Liver (tissue), 9 donors: Measurements from ENCODE around the gene BICDL1. TPM values are rescaled to one million over a fixed set of nuclear protein-coding genes. Genes with fewer than 3 reads are reported as not detected.

ENCODE experiments used
- DNase-seq: peaks from one replicate; pipeline ENCODE4 v3.0.0-alpha.2; 2017; ENCODE audit warnings: low spot score
- H3K27ac ChIP-seq, 2 donors: one replicate each; pipeline ENCODE4 v1.7.0; 2013; ENCODE audit warnings: inconsistent platforms in 2 of 2, low read length in 2 of 2, control low read depth in 1 of 2, low read depth in 1 of 2, mild to moderate bottlenecking in 1 of 2
- H3K27me3 ChIP-seq, 4 donors: one replicate each; pipeline versions ENCODE4 v1.6.1 to v1.7.0; 2013; ENCODE audit warnings: low read length in 3 of 4, inconsistent platforms in 1 of 4, mild to moderate bottlenecking in 1 of 4, moderate library complexity in 1 of 4; ENCODE audit not compliant: control insufficient read depth in 4 of 4, insufficient read depth in 4 of 4
- H3K36me3 ChIP-seq, 4 donors: one replicate each; pipeline versions ENCODE4 v1.6.1 to v1.7.0; 2013; ENCODE audit warnings: low read length in 3 of 4, mild to moderate bottlenecking in 3 of 4, low read depth in 1 of 4, moderate library complexity in 1 of 4; ENCODE audit not compliant: control insufficient read depth in 4 of 4, insufficient read depth in 3 of 4
- H3K4me1 ChIP-seq, 4 donors: one replicate each; pipeline versions ENCODE4 v1.6.1 to v1.7.0; 2013; ENCODE audit warnings: low read length in 3 of 4, mild to moderate bottlenecking in 3 of 4, moderate library complexity in 1 of 4; ENCODE audit not compliant: control insufficient read depth in 4 of 4, insufficient read depth in 4 of 4
- H3K4me3 ChIP-seq, 3 donors: one replicate each; pipeline versions ENCODE4 v1.6.1 to v1.7.0; 2013; ENCODE audit warnings: low read length in 3 of 3, control low read depth in 1 of 3, low read depth in 1 of 3, mild to moderate bottlenecking in 1 of 3
- H3K9ac ChIP-seq, 2 donors: one replicate each; pipeline ENCODE4 v1.7.0; 2013; ENCODE audit warnings: low read length in 2 of 2, mild to moderate bottlenecking in 2 of 2, moderate library complexity in 2 of 2, control low read depth in 1 of 2, low read depth in 1 of 2
- H3K9me3 ChIP-seq, 4 donors: one replicate each; pipeline versions ENCODE4 v1.6.1 to v1.7.0; 2013; ENCODE audit warnings: low read length in 3 of 4; ENCODE audit not compliant: control insufficient read depth in 4 of 4
- EGR1 ChIP-seq, 2 donors: IDR thresholded peaks; 2 replicates each; pipeline ENCODE4 v1.6.1; 2016 to 2018; ENCODE audit warnings: antibody characterized with exemption in 2 of 2, low read depth in 2 of 2
- FOXA1 ChIP-seq: IDR thresholded peaks from 2 replicates; pipeline ENCODE4 v1.6.1; 2016; ENCODE audit warnings: antibody characterized with exemption
- FOXA2 ChIP-seq: IDR thresholded peaks from 2 replicates; pipeline ENCODE4 v1.6.1; 2016; ENCODE audit warnings: antibody characterized with exemption
- GABPA ChIP-seq, 2 donors: IDR thresholded peaks in 1 of 2; conservative IDR thresholded peaks in 1 of 2; 2 replicates each; pipeline ENCODE4 v1.6.1; 2016; ENCODE audit warnings: antibody characterized with exemption in 2 of 2, mild to moderate bottlenecking in 1 of 2, moderate library complexity in 1 of 2
- HNF4A ChIP-seq, 2 donors: conservative IDR thresholded peaks; 2 replicates each; pipeline ENCODE4 v1.6.1; 2016; ENCODE audit warnings: antibody characterized with exemption in 2 of 2, mild to moderate bottlenecking in 2 of 2
- HNF4G ChIP-seq: IDR thresholded peaks from 2 replicates; pipeline ENCODE4 v1.6.1; 2016; ENCODE audit warnings: antibody characterized with exemption
- JUND ChIP-seq, 2 donors: IDR thresholded peaks; 2 replicates each; pipeline ENCODE4 v1.6.1; 2016; ENCODE audit warnings: antibody characterized with exemption in 2 of 2
- NR2F2 ChIP-seq: IDR thresholded peaks from 2 replicates; pipeline ENCODE4 v1.6.1; 2016; ENCODE audit warnings: antibody characterized with exemption
- RAD21 ChIP-seq, 2 donors: IDR thresholded peaks; 2 replicates each; pipeline ENCODE4 v1.6.1; 2016; ENCODE audit warnings: antibody characterized with exemption in 2 of 2, mild to moderate bottlenecking in 2 of 2
- RXRA ChIP-seq, 2 donors: IDR thresholded peaks; 2 replicates each; pipeline ENCODE4 v1.6.1; 2017 to 2018; ENCODE audit warnings: antibody characterized with exemption in 2 of 2, mild to moderate bottlenecking in 1 of 2
- SP1 ChIP-seq: IDR thresholded peaks from 2 replicates; pipeline ENCODE4 v1.6.1; 2018; ENCODE audit warnings: antibody characterized with exemption, mild to moderate bottlenecking
- TAF1 ChIP-seq: conservative IDR thresholded peaks from 2 replicates; pipeline ENCODE4 v1.6.1; 2016; ENCODE audit warnings: antibody characterized with exemption, mild to moderate bottlenecking
- YY1 ChIP-seq: IDR thresholded peaks from 2 replicates; pipeline ENCODE4 v1.6.1; 2016; ENCODE audit warnings: antibody characterized with exemption, mild to moderate bottlenecking
- WGBS: extraction: QIAGEN DNeasy Blood & Tissue Kit; methylation state at CpG from one replicate; pipeline ENCODE4 v1.1.7; 2013; 5-methylcytosine and 5-hydroxymethylcytosine counted together
- polyA plus RNA-seq, 2 donors: library from polyadenylated mRNA; stranded (reverse) in 1 of 2; unstranded in 1 of 2; fragments of 200-250 nt in 1 of 2; fragments of >200 nt in 1 of 2; fragmentation: Nextera tagmentation in 1 of 2; extraction: Ambion mirVana in 1 of 2; gene quantifications; one replicate each; pipeline versions ENCODE4 v1.2.1 to v1.2.3, GENCODE V29; 2013 to 2015
- total RNA-seq, 2 donors: library from RNA; depleted of rRNA; stranded (reverse); fragments of >200 nt; gene quantifications; one replicate each; pipeline ENCODE4 v1.2.3, GENCODE V29; 2014
- TF ChIP-seq, protein P1 (sequence below): IDR thresholded peaks from 2 replicates; pipeline ENCODE4 v1.6.1; 2016; ENCODE audit warnings: antibody characterized with exemption
- TF ChIP-seq, protein P2 (sequence below): IDR thresholded peaks from 2 replicates; pipeline ENCODE4 v1.6.1; 2016; ENCODE audit warnings: antibody characterized with exemption, mild to moderate bottlenecking
- TF ChIP-seq, protein P3 (sequence below): IDR thresholded peaks from 2 replicates; pipeline ENCODE4 v1.6.1; 2016; ENCODE audit warnings: antibody characterized with exemption
- TF ChIP-seq, protein P4 (sequence below): IDR thresholded peaks from 2 replicates; pipeline ENCODE4 v1.6.1; 2016; ENCODE audit warnings: antibody characterized with exemption
- TF ChIP-seq, protein P5 (sequence below): fragments of 150-350 bp; IDR thresholded peaks from 2 replicates; pipeline ENCODE4 v1.5.1; 2017; ENCODE audit warnings: improper control_type of control experiment, low read depth, low read length; ENCODE audit not compliant: missing input control
- donor health status: healthy.
- donor health status: healthy.
- donor health status: healthy.
- donor health status: healthy.
- donor health status: healthy.

The BICDL1 gene
- total and polyA plus RNA-seq, 4 donors = 0.65 to 3.8 (median 2.3) TPM

DNA sequence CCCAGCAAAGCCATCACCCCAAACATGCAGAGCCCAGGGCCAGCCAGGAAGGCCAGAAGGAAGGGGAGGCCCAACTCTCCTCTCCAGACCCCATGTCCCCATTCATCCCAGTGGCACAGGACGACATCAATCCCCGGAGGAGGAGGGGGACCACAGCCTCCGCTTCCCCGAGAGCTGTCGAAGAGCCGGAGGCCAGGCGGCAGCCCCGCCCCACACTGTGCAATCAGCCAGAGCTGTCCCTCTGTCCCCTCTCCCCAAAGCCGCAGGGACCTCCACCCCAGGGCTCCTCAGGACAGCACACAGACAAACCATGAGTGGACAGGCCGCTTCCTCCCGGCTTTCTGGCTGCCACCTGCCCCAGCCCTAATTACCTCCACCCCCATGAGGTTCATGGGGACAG, 110.7 kb downstream of the BICDL1 start:
- Histone ChIP-seq H3K36me3 (peaks cover 12 to 43% (median 15%) of the 10 kb centered on the region in 4 donors), H3K9me3 (no peaks in the 10 kb centered on the region), H3K27me3 (no peaks in the 10 kb centered on the region), H3K27ac (no peak overlapping the region), H3K9ac (no peak overlapping the region), H3K4me3 (no peak overlapping the region), H3K4me1 (peaks cover 0 to 9% (median 3%) of the 10 kb centered on the region in 4 donors)
- WGBS = 97% methylated on average over 11 of the region's 11 CpGs
- TF ChIP-seq SP1 (no peak), EGR1 (IDR thresholded peaks at IDR 0.05; ENCODE audit: low read depth in 2 of 2) (no peak), HNF4A (conservative IDR thresholded peaks at IDR 0.05) (no peak), JUND (IDR thresholded peaks at IDR 0.05) (no peak), RAD21 (IDR thresholded peaks at IDR 0.05) (no peak), NR2F2 (no peak), RXRA (IDR thresholded peaks at IDR 0.05) (no peak), GABPA (IDR thresholded peaks at IDR 0.05 in 1 of 2, conservative IDR thresholded peaks at IDR 0.05 in 1 of 2) (no peak), FOXA1 (no peak), FOXA2 (no peak), HNF4G (no peak), YY1 (no peak), TAF1 (no peak)
- TF ChIP-seq, protein P1, sequence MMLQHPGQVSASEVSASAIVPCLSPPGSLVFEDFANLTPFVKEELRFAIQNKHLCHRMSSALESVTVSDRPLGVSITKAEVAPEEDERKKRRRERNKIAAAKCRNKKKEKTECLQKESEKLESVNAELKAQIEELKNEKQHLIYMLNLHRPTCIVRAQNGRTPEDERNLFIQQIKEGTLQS = no peak
- TF ChIP-seq, protein P2, sequence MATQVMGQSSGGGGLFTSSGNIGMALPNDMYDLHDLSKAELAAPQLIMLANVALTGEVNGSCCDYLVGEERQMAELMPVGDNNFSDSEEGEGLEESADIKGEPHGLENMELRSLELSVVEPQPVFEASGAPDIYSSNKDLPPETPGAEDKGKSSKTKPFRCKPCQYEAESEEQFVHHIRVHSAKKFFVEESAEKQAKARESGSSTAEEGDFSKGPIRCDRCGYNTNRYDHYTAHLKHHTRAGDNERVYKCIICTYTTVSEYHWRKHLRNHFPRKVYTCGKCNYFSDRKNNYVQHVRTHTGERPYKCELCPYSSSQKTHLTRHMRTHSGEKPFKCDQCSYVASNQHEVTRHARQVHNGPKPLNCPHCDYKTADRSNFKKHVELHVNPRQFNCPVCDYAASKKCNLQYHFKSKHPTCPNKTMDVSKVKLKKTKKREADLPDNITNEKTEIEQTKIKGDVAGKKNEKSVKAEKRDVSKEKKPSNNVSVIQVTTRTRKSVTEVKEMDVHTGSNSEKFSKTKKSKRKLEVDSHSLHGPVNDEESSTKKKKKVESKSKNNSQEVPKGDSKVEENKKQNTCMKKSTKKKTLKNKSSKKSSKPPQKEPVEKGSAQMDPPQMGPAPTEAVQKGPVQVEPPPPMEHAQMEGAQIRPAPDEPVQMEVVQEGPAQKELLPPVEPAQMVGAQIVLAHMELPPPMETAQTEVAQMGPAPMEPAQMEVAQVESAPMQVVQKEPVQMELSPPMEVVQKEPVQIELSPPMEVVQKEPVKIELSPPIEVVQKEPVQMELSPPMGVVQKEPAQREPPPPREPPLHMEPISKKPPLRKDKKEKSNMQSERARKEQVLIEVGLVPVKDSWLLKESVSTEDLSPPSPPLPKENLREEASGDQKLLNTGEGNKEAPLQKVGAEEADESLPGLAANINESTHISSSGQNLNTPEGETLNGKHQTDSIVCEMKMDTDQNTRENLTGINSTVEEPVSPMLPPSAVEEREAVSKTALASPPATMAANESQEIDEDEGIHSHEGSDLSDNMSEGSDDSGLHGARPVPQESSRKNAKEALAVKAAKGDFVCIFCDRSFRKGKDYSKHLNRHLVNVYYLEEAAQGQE = no peak
- TF ChIP-seq, protein P3, sequence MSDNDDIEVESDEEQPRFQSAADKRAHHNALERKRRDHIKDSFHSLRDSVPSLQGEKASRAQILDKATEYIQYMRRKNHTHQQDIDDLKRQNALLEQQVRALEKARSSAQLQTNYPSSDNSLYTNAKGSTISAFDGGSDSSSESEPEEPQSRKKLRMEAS = no peak
- TF ChIP-seq, protein P4, sequence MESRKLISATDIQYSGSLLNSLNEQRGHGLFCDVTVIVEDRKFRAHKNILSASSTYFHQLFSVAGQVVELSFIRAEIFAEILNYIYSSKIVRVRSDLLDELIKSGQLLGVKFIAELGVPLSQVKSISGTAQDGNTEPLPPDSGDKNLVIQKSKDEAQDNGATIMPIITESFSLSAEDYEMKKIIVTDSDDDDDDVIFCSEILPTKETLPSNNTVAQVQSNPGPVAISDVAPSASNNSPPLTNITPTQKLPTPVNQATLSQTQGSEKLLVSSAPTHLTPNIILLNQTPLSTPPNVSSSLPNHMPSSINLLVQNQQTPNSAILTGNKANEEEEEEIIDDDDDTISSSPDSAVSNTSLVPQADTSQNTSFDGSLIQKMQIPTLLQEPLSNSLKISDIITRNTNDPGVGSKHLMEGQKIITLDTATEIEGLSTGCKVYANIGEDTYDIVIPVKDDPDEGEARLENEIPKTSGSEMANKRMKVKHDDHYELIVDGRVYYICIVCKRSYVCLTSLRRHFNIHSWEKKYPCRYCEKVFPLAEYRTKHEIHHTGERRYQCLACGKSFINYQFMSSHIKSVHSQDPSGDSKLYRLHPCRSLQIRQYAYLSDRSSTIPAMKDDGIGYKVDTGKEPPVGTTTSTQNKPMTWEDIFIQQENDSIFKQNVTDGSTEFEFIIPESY = no peak
- TF ChIP-seq, protein P5, sequence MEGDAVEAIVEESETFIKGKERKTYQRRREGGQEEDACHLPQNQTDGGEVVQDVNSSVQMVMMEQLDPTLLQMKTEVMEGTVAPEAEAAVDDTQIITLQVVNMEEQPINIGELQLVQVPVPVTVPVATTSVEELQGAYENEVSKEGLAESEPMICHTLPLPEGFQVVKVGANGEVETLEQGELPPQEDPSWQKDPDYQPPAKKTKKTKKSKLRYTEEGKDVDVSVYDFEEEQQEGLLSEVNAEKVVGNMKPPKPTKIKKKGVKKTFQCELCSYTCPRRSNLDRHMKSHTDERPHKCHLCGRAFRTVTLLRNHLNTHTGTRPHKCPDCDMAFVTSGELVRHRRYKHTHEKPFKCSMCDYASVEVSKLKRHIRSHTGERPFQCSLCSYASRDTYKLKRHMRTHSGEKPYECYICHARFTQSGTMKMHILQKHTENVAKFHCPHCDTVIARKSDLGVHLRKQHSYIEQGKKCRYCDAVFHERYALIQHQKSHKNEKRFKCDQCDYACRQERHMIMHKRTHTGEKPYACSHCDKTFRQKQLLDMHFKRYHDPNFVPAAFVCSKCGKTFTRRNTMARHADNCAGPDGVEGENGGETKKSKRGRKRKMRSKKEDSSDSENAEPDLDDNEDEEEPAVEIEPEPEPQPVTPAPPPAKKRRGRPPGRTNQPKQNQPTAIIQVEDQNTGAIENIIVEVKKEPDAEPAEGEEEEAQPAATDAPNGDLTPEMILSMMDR = no peak
- DNase-seq = no peak
